T-helper 1 cell treated with Interleukin-12 subunit alpha and Interleukin-12 subunit beta and Interleukin-4 antibody, amounts not matched to agents 30 μg/mL and 1 μg/mL, for 36 hours (primary cell): ENCODE measurements around the gene KLHL26.

ENCODE experiments used
- H3K27ac Mint-ChIP-seq: one replicate; pipeline ENCODE4 v1.8.0; 2021; ENCODE audit warnings: mild to moderate bottlenecking, mixed read lengths
- H3K27me3 Mint-ChIP-seq: one replicate; pipeline ENCODE4 v1.8.0; 2021; ENCODE audit warnings: low read depth, mixed read lengths
- H3K36me3 Mint-ChIP-seq: one replicate; pipeline ENCODE4 v1.8.0; 2021; ENCODE audit warnings: low read depth, mixed read lengths
- H3K4me1 Mint-ChIP-seq: one replicate; pipeline ENCODE4 v1.8.0; 2021; ENCODE audit warnings: low read depth, mixed read lengths
- H3K4me3 Mint-ChIP-seq: one replicate; pipeline ENCODE4 v1.8.0; 2021; ENCODE audit warnings: mild to moderate bottlenecking, moderate library complexity, mixed read lengths
- H3K9me3 Mint-ChIP-seq: one replicate; pipeline ENCODE4 v1.8.0; 2021; ENCODE audit warnings: mixed read lengths

Gene KLHL26

GRCh38 chr19:18607226-18608101 is 29.4 kb upstream of the KLHL26 start:
- Mint-ChIP-seq H3K36me3 (no peaks in the 10 kb centered on the region), H3K4me1 (peaks cover 9% of the 10 kb centered on the region), H3K27ac (no peak overlapping the region), H3K27me3 (peaks cover 75% of the 10 kb centered on the region), H3K4me3 (no peak overlapping the region), H3K9me3 (no peaks in the 10 kb centered on the region)

DNA sequence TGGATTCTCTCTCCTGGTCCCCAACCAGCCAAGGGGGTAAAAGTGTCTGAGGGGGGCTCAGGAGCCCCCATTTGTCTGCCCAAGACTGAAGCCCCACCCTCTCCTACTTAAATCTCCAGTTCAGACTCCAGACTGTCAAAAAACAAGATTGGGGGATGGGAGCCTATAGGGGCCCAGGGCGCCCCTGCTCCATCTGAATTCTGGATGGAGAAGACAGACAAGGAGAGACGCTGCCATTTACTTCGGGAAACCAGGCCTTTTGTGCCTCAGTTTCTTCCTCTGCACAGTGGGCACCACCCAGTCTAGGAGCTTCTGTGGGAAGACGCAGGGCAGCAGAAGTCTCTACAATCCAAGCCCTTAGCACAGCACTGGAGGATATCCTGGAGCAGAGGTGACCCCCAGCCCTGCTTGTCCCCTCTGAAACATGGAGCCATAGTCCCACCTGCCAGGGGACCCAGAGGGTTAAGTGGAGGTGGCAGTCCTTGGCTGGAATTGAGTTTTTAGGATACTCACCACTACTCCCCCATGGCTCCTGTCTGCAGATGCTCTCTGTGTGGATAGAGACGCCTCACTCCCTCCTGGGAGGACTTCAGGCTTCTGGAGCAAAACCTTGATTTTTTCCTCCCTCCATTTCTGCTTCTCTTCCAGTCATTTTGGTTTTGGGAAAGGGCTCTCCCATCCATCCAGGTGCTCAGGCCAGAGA is 28.6 kb upstream of the KLHL26 start:
- Mint-ChIP-seq H3K9me3 (no peaks in the 10 kb centered on the region), H3K27ac (no peak overlapping the region), H3K36me3 (no peaks in the 10 kb centered on the region), H3K4me3 (no peak overlapping the region), H3K27me3 (peaks cover 71% of the 10 kb centered on the region), H3K4me1 (peaks cover 10% of the 10 kb centered on the region)

GRCh38 chr19:18608805-18609716 is 27.8 kb upstream of the KLHL26 start:
- H3K4me1 Mint-ChIP-seq, result peaks cover 13% of the 10 kb centered on the region
- H3K27ac Mint-ChIP-seq, result no peak overlapping the region
- H3K27me3 Mint-ChIP-seq, result peaks cover 77% of the 10 kb centered on the region
- H3K4me3 Mint-ChIP-seq, result no peak overlapping the region
- H3K9me3 Mint-ChIP-seq, result no peaks in the 10 kb centered on the region
- no peaks in the 10 kb centered on the region for H3K36me3 Mint-ChIP-seq

DNA sequence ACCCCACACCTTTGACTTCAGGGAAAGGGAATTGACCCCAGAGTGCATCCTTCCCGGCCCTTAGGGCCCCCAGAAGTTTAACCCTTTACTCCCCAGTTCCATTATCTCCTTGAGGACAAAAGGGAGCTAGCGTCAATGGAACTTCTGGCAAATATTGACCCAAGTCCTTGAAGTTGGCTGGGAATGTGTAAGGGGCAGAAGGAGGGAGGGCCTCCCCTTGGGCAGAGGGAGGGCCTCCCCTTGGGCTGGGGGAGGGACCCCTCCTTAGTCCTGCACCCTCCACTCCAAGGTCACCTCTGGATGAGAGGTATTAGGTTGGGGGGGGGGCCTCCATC is 27.1 kb upstream of the KLHL26 start:
- Mint-ChIP-seq H3K9me3 (no peaks in the 10 kb centered on the region), H3K4me1 (peaks cover 13% of the 10 kb centered on the region), H3K27ac (no peak overlapping the region), H3K36me3 (no peaks in the 10 kb centered on the region), H3K27me3 (peaks cover 78% of the 10 kb centered on the region), H3K4me3 (no peak overlapping the region)

- Mint-ChIP-seq H3K4me1 (peaks cover 13% of the 10 kb centered on the region), H3K27ac (no peak overlapping the region), H3K27me3 (peaks cover 78% of the 10 kb centered on the region), H3K36me3 (no peaks in the 10 kb centered on the region), H3K9me3 (no peaks in the 10 kb centered on the region), H3K4me3 (no peak overlapping the region)
Measured at GRCh38 chr19:18610245-18610555, 26.6 kb upstream of the KLHL26 start.

GRCh38 chr19:18610556-18611326 is 26.1 kb upstream of the KLHL26 start:
- H3K4me1 Mint-ChIP-seq, result peaks cover 13% of the 10 kb centered on the region
- no peaks in the 10 kb centered on the region for H3K9me3 Mint-ChIP-seq

DNA sequence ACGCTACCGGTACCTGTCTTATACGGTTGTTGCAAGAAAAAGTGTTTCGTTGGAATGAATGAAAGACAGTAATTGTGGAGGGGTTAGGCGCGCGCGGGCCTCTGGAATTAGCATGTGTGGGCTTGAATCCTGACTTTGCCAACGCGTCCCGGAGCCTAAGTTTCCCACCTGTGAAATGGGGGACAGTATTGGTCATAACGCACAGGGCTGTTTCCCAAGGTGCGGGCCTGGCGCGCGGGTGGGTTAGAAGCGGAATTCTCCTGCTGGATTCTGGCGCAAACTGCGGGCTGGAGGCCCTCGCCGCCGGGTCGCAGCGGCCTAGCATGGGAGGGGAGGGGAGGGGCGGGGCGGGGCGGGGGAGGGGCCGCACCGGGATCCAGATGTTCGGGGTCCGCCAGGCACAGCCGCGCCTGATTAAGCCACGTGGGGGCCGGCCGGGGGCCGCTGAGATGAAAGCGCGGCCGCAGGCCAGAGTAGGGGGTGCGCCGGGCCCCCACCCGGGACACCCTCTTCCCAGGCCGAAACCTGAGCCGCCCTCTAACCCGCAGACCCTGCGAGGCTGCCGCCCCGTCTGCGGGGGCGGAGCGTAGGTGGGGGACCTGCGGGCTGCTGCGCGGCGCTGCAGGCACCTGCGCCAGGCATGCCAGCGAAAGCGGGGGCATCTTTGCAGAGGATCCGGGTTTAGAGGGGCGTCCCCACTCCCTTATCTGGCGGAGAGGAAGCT is 25.3 kb upstream of the KLHL26 start:
- Mint-ChIP-seq H3K27ac (no peak overlapping the region), H3K4me3 (peak overlapping the region; percentile 13), H3K9me3 (no peaks in the 10 kb centered on the region), H3K27me3 (peaks cover 84% of the 10 kb centered on the region), H3K36me3 (no peaks in the 10 kb centered on the region), H3K4me1 (peaks cover 13% of the 10 kb centered on the region)

More at GRCh38 chr19:18610556-18611326, 26.1 kb upstream of the KLHL26 start:
- Mint-ChIP-seq H3K4me3 (no peak overlapping the region), H3K27me3 (peaks cover 79% of the 10 kb centered on the region), H3K27ac (no peak overlapping the region), H3K36me3 (no peaks in the 10 kb centered on the region)

GRCh38 chr19:18612051-18612771 is 24.6 kb upstream of the KLHL26 start:
- H3K9me3 Mint-ChIP-seq, result no peaks in the 10 kb centered on the region
- H3K27ac Mint-ChIP-seq, result no peak overlapping the region
- H3K4me1 Mint-ChIP-seq, result peaks cover 13% of the 10 kb centered on the region
- no peaks in the 10 kb centered on the region for H3K36me3 Mint-ChIP-seq
- peak overlapping the region; percentile 73 for H3K4me3 Mint-ChIP-seq
- peaks cover 82% of the 10 kb centered on the region for H3K27me3 Mint-ChIP-seq

- Mint-ChIP-seq H3K4me3 (peak within 1 kb of the TSS; percentile 73), H3K36me3 (no peaks in the 10 kb centered on the region), H3K9me3 (no peaks in the 10 kb centered on the region), H3K27ac (no peak within 1 kb of the TSS), H3K27me3 (peaks cover 82% of the 10 kb centered on the region), H3K4me1 (peaks cover 13% of the 10 kb centered on the region)
Measured at GRCh38 chr19:18612772-18613588, 23.8 kb upstream of the KLHL26 start, which contains the start of gene TMEM59L. Gene TMEM59L (plus strand): TSS chr19:18612870. CDS start chr19:18612959, 89 bp downstream.

DNA sequence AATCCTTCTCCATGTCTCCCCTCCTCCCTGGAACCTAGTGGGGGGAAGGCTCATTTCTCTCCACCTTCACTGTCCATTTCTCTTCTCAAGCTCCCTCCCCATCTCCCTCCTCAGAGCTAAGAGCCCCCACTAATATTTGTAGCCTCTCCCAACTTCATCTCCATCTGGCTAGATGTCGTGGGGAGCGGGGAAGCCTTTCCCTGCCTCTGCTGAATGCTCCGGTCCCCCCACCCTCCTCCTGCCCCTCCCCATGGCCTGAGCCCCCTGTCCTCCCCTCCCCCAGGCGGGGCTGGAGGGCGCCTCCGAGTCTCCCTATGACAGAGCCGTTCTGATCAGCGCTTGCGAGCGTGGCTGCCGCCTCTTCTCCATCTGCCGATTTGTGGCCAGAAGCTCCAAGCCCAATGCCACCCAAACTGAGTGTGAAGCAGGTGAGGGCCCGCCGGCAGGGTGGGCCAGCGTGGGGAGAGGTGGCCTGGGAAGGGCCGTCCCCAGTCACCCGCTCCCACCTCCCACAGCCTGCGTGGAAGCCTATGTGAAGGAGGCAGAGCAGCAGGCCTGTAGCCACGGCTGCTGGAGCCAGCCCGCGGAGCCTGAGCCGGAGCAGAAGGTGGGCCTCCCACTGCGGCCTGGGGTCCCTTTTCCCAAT is 23.1 kb upstream of the KLHL26 start:
- peaks cover 13% of the 10 kb centered on the region for H3K4me1 Mint-ChIP-seq
- no peak overlapping the region for H3K27ac Mint-ChIP-seq
- H3K4me3 Mint-ChIP-seq, result peak overlapping the region; percentile 59
- H3K27me3 Mint-ChIP-seq, result peaks cover 75% of the 10 kb centered on the region
- no peaks in the 10 kb centered on the region for H3K9me3 Mint-ChIP-seq
- no peaks in the 10 kb centered on the region for H3K36me3 Mint-ChIP-seq

DNA sequence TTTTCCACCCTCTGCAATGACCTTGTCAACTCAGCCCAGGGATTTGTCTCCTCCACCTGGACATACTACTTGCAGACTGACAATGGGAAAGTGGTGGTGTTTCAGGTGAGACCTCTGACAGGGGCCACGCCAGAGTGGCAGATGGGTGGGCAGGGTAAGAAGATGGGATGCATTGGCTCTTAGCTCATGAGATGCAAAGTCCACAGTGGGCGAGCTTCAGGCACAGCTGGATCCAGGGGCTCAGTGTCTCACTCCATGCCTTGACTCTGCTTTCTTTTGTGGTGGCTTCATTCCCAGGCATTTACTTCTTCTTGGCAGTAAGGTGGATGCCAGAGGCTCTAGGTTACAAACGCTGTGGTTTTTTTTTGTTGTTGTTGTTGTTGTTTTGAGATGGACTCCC is 20.8 kb upstream of the KLHL26 start:
- peaks cover 11% of the 10 kb centered on the region for H3K4me1 Mint-ChIP-seq
- no peaks in the 10 kb centered on the region for H3K36me3 Mint-ChIP-seq
- H3K27me3 Mint-ChIP-seq, result peaks cover 55% of the 10 kb centered on the region
- no peaks in the 10 kb centered on the region for H3K9me3 Mint-ChIP-seq
- no peak overlapping the region for H3K4me3 Mint-ChIP-seq
- no peak overlapping the region for H3K27ac Mint-ChIP-seq

- no peaks in the 10 kb centered on the region for H3K36me3 Mint-ChIP-seq
- peaks cover 5% of the 10 kb centered on the region for H3K4me1 Mint-ChIP-seq
- H3K9me3 Mint-ChIP-seq, result no peaks in the 10 kb centered on the region
- H3K27ac Mint-ChIP-seq, result no peak overlapping the region
- H3K4me3 Mint-ChIP-seq, result no peak overlapping the region
- peaks cover 44% of the 10 kb centered on the region for H3K27me3 Mint-ChIP-seq
Measured at GRCh38 chr19:18617562-18617961, 19.3 kb upstream of the KLHL26 start.
